HG02759 (cell line): Measurements from ENCODE around the gene TRIM33.
"Not testable (repeated sequence)": the region's sequence is repeated elsewhere in the genome, so short reads cannot be mapped to it uniquely, and the experiment has no call there.

Source experiments
- ATAC-seq: cut with Tn5 transposase; IDR thresholded peaks from one replicate; pipeline ENCODE4 v1.9.1; 2021; ENCODE audit warnings: mild to moderate bottlenecking, moderate library complexity; ENCODE audit not compliant: unreplicated experiment

The TRIM33 gene

DNA sequence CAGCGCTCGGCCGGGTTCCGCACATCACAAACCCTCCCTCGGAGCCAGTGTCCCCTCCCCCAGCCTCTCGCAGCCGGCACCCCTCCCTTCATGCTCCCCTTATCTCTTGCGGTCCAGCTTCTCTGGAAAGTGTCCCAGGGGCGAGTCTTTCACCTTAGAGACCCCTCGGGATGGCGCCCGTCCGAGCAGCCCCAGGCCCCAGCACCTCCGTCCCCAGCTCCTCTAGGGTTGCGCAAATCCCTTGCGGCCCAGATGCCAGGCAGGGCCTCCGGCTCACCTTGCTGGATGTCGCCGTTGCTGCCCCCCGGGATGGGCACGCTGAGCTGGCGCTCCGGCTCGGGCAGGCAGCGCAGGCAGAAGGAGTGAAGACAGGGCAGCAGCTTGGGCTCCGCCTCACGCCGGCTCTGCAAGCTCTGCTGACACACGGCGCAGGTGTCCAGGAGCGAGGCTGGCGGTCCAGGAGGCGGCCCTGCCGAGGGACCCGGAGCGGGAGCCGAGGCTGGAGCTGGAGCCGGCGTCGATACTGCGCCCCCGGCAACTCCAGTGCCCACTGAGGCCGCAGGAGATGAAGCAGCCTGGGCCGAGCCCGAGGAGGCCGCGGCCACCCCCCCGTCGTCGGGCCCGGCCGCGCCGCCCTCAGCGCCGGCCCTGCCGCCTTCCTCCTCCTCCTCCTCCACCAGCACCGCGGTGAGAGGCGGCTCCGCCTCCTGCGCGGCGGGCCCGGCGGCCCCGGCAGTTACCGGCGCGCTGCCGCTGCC lies 550 bp downstream of the TRIM33 start:
- peak; percentile 63 for ATAC-seq

DNA sequence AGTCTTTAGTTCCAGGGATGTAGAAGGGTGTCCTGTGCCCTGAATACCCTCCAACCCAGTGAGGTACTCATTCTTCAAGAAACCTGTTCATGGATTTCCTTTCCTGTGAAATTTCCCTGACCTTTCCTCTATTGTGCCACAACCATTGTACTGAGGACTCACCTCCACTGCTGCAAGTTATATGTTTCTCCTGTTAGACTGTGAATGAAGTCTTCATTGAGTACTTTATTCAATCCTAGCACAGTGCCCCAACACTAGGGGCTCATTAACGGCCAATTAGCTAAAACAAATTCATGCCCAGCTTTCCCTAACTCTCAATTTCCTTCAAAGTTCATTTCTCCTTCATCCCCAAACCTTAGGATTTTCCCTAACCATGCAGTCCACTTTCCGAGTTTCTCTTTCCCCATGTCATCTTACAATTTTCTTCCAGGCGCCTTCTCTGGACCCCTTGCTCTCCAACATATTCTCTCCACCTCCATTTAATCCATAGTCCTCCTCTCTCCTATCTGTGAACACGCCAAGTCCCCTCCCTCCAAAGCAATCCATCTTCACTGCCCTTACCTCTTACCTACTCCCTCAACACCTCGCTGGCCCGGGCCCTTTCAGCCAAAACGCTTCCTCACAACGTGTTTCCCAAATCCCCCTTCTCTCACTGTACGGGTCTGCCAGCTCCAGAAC lies 1.3 kb downstream of the TRIM33 start:
- ATAC-seq, result no peak

DNA sequence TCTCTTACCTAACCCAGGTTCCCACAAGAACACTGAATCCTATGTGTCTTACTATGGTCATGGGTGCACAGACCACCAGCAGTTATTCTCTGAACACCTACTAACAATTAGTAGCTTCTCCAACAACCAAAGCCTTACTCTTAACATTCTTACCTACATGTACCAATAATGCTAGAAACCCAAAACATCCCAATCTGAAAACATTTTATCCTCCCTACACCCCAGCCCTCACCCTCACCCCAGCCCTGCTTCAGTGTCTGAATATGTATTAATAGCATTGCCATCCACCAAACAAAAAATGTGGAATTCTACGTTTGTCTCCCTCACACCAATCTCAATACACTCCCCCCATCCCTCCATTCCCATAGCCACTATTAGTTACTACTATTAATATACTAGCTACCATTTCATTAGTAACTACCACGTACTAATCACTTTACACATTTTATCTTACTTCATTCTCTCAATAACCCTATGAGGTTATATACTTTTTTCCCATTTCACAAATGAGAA lies 2.6 kb downstream of the TRIM33 start:
- no peak for ATAC-seq

DNA sequence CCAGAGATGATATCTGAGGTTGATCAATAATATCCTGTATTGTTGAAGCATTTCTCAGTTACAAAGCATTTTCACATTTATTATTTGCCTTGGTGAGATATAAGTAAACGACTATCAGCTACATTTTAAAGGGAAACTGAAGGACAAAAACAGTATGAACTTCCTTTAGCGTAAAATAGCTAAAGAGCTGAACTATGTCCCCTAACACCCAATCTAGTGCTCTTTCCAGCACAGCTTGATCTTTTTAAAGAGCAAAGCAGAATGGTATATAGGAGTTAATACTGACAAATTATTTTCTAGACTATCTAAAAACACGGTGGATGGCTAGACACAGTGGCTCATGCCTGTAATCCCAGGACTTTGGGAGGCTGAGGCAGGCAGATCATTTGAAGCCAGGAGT lies 3.5 kb downstream of the TRIM33 start:
- ATAC-seq, result no peak

DNA sequence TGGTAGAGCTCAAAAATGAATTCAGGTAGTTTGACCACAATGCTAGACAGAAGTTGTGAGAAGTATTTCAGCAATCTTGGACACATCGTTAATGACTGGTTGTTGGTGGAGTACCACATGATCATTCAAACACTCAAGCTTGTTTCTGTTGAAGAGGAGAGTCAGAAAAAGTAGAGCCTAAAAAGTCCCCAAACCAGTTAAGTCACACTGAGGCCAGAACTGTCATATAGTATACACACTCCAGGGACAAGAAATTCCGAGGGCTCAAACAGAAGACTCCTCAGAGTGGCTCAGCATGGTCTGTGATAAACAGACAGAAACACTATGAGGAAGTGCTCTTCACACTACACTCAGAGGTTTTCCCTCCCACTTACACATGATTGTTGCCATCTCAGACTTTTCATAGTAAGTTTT lies 5.8 kb downstream of the TRIM33 start:
- no peak for ATAC-seq

DNA sequence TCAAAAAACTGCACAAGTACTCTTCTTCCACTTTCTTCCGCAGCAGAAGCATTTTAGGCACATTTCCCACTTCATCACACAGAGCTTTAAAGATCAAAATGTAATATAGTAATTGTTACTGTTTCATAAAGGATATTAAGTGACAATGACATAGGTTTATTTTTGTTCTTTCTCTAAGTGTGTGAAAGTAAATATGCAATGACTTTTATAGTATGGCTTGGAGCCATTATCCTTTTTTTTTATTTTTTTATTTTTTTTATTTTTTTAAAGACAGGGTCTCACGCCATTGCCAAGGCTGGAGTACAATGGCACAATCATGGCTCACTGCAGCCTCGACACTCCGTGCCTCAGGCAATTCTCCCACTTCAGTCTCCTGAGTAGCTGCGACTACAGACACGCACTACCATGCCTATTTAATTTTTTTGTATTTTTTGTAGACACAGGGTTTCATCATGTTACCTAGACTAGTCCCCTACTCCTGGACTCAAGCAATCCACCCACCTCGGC lies 7.0 kb downstream of the TRIM33 start:
- no peak for ATAC-seq

DNA sequence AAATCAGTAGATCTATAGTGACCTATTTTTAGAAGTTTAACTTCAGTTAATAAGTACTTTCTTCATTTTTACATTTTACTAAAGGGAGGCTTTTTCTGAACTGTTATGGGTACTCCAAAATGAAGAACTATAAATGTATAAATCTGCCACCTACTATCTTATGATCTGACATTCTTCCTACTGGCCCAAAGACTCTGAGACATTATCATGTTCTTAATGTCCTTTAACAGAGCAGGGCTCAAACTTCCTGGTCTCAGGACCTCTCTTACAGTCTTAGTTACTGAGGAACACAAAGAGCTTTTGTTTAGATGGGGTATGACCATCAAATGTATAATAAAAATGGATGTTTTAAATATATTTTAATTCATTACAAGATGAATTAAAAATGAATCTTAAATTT lies 8.9 kb downstream of the TRIM33 start:
- ATAC-seq, result no peak

DNA sequence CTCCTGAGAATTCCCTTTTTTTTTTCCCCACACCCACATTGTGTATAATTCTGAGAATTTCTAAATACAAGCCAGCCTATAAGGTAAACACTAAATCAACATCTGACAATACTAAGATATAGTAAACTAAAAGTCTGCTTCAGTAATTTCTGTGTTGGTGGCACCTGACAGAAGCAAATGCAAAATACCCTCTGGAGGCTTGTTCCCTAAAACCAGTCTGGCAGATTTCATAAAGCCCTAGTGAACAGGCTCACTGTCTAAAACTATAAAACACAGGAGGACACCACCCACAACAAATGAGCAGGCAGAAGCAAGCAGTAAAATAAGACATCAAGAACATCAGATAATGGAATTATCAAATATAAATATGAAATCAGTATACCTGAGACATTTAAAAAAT lies 11.5 kb downstream of the TRIM33 start:
- ATAC-seq, result no peak

DNA sequence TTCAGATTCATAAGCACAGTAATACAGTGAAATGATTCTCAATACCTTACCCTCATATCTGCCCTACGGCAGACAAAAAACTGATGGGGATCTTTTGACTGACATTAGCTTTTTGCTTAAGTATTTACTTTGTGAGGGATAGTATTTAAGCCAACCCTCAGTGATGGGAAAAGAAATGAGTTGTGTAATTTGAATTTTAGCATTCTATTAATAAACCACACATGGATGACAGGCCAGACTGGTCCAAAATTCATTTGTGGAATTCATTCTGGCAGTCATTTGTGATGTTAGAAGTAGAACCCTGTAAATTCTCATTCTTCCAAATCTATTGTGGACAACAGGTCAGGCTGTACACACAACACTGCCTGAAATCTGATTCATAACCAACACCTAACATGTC lies 14.9 kb downstream of the TRIM33 start:
- no peak for ATAC-seq

DNA sequence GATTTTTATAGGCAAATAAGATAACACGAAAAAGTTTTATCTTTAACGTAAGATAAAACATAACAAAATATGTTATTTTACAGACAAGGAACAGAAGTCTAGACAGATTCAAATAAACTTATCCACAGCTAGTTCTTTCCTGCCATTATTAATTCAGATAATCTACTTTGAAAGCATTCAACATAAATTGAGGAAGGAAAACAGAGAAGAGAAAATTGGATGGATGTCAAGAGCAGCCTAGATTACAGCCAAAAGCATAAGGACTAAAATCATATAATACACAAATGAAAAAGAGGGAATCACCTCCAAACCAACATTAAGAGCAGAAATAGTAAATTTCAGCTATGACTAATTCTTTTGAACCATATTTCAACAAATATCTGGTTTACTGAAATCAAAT lies 15.5 kb downstream of the TRIM33 start:
- no peak for ATAC-seq

DNA sequence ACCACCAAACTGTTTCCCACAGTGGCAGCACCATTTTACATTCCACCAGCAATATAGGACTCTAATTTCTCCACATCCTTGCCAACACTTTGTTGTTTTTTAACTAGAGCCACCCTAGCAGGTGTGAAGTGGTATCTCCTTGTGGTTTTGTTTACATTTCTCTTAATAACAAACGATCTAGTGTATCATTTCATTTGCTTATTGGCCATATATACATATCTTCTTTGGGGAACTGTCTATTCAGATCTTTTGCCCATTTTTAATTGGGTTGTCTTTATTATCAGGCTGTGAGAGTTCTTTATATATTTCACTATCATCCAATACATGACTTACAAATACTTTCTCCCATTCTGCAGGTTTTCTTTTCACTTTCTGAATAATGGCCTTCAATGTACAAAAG lies 18.0 kb downstream of the TRIM33 start:
- no peak for ATAC-seq

DNA sequence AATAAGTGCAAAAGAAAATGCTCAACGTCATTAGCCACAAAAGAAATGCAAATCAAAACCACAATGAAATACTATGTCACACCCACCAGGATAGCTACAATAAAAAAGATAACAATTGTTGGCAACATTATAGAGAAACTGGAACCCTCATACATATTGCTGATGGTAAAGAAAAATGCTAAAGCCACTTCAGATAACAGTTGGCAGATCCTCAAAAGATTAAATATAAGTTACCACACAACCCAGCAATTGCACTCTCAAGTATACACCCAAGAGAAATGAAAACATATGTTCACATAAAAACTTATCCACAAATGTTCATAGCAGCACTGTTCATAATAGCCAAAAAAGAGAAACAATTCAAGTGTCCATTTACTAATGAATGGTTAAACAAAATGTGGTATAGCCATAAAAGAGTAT lies 20.7 kb downstream of the TRIM33 start:
- no peak for ATAC-seq

DNA sequence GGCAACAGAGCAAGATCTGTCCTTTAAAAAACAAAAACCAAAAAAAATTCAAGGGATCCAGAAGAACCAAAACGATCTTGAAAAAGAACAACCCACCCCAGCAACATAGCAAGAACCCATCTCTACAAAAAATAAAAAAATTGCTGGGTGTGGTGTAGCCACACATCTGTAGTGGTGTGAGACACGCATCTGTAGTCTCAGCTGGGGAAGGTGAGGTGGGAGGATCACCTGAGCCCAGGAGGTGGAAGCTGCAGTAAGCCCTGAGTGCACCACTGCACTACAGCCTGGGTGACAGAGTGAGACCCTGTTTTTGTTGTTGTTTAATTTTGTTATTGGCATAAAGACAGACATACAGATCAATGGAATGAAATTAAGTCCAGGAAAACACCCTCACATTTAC lies 22.3 kb downstream of the TRIM33 start:
- ATAC-seq, result no peak

DNA sequence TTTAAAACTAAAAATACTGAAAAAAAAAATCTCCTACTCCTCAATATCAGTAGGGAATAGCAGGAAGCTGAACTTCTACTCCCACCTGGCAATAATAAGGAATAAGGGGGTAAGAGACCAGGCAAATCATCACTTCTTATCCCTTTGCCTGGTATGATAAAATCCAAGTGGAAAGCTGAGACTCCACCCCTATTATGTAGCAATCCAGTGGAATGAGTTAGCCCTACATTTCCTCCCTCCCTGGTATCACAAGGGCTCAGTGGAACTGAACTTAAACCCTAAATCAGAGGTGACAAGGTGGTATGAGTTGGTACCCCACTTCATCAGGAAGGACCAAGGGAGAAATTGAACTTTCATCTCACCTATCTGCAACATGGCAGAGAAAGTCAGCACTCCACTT lies 25.7 kb downstream of the TRIM33 start:
- ATAC-seq, result no peak

DNA sequence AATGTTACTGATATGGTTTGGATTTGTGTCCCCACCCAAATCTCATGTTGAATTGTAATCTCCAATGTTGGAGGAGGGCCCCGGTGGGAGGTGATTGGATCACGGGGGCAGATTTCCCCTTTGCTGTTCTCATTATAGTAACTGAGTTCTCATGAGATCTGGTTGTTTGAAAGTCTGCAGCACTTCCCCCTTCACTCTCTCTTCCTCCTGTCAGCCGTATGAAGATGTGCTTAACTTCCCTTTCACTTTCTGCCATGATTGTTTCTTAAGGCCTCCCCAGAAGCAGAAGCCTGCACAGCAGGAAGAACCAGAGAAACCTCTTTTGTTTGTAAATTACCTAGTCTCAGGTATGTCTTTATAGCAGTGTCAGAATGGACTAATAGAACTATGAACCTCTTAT lies 28.4 kb downstream of the TRIM33 start:
- ATAC-seq, result peak; percentile 55

DNA sequence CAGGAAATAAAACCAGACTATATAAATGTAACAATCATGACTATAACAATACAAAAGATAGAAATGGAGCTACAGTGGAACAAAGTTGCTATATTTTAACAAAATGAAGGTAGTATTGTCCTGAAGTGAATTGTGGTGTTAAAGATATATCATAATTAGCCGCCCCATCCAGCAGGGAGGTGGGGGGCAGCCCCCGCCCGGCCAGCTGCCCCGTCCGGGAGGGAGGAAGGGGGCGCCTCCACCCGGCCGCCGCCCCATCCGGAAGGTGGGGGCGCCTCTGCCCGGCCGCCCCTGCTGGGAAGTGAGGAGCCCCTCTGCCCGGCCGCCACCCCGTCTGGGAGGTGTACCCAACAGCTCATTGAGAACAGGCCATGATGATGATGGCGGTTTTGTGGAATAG lies 31.4 kb downstream of the TRIM33 start:
- not testable (repeated sequence) for ATAC-seq

DNA sequence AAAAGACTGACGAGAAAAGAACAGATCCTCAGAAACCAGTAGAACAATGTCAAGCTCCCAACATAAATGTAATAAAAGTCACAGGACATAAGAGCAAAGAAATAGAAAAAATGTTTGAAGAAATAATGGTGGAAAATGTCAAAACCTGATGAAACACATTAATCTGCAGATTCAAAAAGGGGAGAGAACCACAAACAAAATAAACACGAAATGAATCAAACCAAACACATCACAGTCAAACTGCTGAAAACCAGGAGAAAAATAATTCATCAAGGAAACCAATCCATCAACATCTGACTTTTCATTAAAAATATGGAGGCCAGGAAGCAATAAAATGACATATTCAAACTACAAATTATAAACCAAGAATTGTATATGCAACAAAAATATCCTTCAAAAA lies 31.9 kb downstream of the TRIM33 start:
- no peak for ATAC-seq

DNA sequence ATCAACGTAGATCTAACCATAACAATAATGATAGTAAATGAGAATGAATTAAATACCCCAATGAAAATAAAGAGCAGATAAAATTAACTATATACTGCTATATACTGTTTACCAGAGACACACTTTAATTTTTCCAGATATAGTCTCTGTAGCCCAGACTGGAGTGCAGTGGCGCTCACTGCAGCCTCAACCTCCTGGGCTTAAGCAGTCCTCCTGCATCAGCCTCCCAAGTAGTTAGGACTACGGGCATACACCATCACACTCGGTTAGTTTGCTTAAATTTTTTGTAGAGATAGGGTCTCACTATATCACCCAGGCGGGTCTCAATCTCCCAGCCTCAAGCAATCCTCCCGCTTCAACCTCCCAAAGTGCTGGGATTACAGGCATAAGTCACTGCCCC lies 37.2 kb downstream of the TRIM33 start:
- no peak for ATAC-seq

DNA sequence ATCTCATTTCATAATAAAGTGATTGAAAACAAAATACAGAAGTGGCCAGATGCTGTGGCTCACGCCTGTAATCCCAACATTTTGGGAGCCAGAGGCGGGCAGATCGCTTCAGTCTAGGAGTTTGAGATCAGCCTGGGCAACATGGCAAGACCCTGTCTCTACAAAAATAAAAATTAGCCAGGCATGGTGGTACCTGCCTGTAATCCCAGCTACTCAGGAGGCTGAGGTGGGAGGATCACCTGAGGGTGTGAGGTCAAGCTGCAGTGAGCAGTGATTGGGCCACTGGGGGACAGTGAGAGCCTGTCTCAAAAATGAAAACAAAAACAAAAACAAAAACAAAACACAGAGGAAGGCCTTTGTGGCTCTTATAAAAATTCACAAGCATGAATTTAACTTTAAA lies 38.6 kb downstream of the TRIM33 start:
- ATAC-seq, result no peak

DNA sequence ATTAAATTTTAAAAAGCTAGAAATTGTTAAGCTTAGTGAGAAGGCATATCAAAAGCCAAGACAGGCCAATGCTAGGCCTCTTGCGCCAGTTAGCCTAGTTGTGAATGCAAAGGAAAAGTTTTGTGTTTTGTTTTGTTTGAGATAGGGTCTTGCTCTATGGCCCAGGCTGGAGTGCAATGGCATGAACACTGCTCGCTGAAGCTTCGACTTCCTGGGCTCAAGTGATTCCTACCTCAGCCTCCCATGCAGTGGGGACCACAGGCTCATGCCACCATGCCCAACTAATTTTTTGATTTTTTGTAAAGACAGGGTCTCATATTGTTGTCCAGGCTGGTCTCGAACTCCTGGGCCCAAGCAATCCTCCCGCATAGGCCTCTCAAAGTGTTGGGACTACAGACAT lies 40.3 kb downstream of the TRIM33 start:
- no peak for ATAC-seq

DNA sequence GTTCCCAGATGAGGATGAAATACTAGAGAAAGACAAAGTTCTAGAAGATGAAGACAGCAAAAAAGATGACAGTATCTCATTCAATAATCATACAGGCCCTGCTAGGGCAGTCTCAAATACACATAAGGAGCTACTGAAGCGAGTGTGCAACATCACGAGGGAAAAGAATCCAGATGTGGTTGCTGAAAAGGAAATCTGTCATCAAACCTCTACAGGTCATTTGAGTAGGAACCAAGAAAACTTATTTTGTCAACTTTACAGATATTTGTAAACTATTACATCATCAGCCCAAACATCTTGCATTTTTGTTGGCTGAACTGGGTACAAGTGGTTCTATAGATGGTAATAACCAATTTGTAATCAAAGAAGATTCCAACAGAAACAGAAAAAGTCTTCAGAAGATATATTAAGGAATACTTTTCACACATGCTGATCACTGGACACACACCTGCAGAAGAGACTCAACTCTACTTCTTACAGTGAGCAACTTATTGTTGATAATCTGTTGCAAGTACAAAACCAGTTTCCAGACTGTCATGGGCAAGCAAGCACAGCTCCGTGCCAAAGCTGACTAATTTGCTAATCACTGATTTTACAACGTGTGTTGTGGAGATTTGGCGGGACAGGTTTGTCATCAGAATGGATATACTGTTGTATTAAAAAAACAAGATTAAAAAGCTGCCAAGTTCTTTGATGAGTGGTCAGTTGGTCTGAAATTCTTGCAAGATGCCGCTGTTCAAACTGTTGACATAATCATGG lies 42.1 kb downstream of the TRIM33 start:
- no peak for ATAC-seq

DNA sequence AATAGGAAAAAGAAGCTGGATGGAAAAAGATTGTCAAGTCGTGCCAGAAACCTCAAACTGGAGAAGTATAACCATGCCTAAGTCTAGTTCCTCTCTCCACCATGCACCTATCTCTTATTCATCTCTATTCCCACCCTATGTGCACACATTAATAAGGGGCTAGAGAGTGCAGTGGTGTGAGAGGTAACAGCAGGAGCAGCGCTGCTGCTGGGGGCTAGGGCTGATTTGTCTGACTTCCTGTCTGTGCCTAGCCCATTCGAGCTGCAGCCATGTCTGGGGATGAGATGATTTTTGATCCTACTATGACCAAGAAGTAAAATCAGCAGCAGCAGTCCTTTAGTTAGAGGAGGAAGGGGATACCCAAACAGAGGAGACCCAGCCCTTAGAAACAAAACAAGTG lies 43.0 kb downstream of the TRIM33 start:
- peak; percentile 67 for ATAC-seq
